ENCODE results near the gene HOXA4.

GRCh38 chr7:27160546-27161213 lies 30.1 kb upstream of the HOXA4 start:
- peak; percentile 100 for TF ChIP-seq CTCF (IDR thresholded peaks at IDR 0.05)
- no peak for TF ChIP-seq ATF3 (CRISPR knock-in tag; conservative IDR thresholded peaks at IDR 0.05)
- no peak for TF ChIP-seq NR2C2 (CRISPR knock-in tag; IDR thresholded peaks at IDR 0.05)
- TF ChIP-seq ZNF512 (CRISPR knock-in tag; IDR thresholded peaks at IDR 0.05; ENCODE audit: borderline replicate concordance): no peak
- no peak for TF ChIP-seq FOXP4 (CRISPR knock-in tag; IDR thresholded peaks at IDR 0.05)
- TF ChIP-seq ZNF121 (CRISPR knock-in tag; IDR thresholded peaks at IDR 0.05): no peak
- TF ChIP-seq USF2 (CRISPR knock-in tag; IDR thresholded peaks at IDR 0.05): no peak
- TF ChIP-seq MAX (CRISPR knock-in tag; IDR thresholded peaks at IDR 0.05): no peak; the same call in 1 of the 2 replicates
- no peak for TF ChIP-seq SP1 (CRISPR knock-in tag; conservative IDR thresholded peaks at IDR 0.05)
- TF ChIP-seq ZNF423 (CRISPR knock-in tag; IDR thresholded peaks at IDR 0.05): no peak

Data from WTC11 (cell line).